Renal cortex interstitium (tissue), 11 donors: ENCODE data around the gene TTLL9. TPM values are rescaled to one million over a fixed set of nuclear protein-coding genes. Genes with fewer than 3 reads are reported as not detected.
"Not testable (repeated sequence)": the region's sequence is repeated elsewhere in the genome, so short reads cannot be mapped to it uniquely, and the experiment has no call there.

ENCODE experiments used
- DNase-seq, 11 donors: peaks; one replicate each; pipeline ENCODE4 v3.0.0-alpha.2; 2013; ENCODE audit warnings: low read depth in 9 of 11, low spot score in 4 of 11; ENCODE audit errors: extremely low read depth in 1 of 11
- polyA plus RNA-seq, 3 donors: library from polyadenylated mRNA; unstranded; fragments of 120-200 nt; gene quantifications; one replicate each; pipeline ENCODE4 v1.2.1, GENCODE V29; 2013; ENCODE audit not compliant: insufficient read length in 3 of 3

The TTLL9 gene
- polyA plus RNA-seq, 3 donors, result 3.0 to 7.5 (median 3.1) TPM

DNA sequence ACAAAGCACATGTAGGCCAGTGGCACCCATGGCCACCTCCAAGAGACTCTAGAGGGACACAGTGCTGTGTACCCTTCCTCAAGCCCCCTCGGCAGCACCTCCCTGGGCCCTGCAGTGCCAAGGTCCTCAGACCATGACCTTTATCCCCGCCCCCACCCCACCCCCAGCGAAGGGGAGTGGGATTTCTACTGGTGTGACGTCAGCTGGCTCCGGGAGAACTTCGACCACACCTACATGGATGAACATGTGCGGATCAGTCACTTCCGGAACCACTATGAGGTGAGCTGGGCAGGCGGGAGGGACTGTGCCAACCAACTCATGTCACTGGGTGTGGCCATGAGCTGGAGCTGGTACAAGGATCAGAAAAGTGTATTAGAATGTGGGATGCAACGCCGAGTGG lies 38.0 kb downstream of the TTLL9 start:
- no peak for DNase-seq

DNA sequence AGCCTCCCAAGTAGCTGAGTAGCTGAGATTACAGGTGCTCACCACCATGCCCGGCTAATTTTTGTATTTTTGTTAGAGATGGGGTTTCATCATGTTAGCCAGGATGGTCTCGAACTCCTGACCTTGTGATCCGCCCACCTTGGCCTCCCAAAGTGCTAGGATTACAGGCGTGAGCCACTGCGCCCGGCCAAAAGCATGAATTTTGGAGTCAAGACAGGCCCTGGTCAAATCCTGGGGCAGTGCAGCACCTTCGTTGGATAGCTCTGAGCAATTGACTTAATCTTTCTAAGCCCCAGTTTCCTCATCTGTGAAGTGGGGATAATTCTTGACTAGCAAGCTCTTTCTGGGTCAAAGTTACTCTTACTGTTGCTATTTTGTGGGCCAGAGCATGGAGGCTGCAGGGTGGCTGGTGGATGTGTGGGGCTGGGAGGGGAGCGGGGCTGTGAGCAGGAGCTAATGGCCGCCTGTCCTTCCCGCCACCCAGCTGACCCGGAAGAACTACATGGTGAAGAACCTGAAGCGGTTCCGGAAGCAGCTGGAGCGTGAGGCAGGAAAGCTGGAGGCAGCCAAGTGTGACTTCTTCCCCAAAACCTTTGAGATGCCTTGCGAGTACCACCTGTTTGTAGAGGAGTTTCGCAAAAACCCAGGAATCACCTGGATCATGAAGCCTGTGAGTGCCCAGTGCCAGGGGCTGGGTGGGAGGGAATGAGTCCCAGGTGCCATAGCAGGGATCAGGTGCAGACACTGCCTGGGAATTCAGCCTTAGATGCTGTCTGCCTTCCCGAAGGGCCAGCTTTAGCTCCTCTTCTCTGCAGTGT lies 39.0 kb downstream of the TTLL9 start:
- no peak for DNase-seq

DNA sequence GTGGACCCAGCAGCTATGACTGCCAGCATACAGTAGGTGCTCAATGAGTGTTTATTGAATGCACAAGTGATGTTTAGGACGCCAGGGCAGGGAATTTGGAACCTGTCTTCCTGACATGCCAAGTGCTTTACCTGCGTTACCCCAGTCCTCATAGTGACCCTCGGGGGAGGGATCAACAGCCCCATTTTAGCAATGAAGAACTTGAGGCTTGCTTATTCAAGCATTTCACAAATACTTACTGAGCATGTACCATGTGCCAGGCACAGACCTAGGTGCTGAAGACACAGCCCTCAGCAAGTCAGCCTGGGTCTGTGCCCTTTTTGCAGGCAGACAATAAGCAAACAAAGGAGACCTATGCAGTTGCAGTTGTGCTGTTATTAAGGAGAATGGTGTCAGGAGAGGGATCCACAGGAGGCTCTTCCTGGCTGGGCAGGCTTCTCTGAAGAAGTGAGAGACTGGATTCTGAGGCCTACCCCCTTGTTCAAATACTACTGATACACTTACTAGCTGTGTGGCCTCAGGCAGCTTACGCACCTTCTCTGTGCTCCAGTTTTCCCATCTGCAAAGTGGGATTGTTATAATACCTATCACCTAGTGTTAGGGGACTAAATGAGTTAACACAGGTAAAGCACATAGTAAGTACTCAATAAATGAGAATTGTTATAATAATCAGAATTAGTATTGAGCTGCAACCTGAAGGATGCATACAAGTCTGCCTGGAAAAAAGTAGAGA lies 39.8 kb downstream of the TTLL9 start:
- DNase-seq, result no peak

DNA sequence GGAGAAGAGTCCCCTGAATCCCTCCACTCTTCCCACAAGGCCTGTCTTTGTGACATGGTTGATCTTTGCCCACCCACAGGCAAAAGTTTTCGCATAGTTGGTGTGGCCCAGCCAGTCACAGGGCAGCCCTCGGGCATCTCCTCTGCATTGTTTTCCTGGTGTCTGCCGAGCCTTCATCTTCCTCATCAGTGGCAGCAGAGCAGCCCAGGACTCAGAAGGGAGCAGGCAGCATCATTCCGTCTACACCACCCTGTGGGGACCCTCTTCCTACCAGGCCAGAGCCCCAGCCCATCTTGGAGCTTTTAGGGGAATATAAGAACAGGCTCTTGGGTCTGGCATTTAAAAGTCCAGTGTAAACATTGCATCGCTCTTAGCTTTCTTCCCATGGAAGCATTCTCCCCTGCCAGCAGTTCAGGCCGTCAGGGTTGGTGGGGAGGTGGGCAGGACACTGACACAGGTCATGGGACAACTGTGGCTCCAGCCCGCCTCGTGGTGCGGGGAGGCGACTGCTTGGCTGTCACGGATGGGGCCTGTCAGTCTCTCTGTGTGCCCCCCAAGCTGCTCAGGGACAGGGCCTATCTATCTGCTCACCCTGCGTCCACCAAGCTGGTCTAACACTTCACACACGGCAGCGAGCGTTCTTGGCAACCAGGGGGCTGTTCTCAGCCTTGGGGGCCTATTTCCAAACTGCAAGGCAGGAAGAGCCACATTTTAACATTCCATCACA lies 43.2 kb downstream of the TTLL9 start:
- no peak for DNase-seq

DNA sequence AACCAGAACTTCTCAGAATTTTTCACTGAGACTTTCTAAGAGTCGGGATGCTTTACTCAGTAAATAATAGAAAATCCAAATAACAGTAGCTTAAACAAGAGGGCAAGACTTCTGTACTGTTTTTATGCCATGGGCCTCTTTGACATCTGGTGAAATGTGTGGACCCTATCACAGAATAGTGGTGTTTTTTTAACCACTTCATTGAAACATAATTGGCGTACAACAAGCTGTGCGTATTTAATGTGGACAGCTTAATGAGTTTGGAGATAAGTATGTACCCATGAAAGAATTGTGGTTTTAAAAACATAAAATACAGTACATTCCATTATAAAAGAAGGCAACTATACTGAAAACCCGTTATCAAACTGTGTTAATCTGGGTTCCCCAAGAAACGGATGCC lies 43.7 kb downstream of the TTLL9 start:
- DNase-seq, result peak in 4 of 11 donors; percentile 6 to 32 (median 10)

DNA sequence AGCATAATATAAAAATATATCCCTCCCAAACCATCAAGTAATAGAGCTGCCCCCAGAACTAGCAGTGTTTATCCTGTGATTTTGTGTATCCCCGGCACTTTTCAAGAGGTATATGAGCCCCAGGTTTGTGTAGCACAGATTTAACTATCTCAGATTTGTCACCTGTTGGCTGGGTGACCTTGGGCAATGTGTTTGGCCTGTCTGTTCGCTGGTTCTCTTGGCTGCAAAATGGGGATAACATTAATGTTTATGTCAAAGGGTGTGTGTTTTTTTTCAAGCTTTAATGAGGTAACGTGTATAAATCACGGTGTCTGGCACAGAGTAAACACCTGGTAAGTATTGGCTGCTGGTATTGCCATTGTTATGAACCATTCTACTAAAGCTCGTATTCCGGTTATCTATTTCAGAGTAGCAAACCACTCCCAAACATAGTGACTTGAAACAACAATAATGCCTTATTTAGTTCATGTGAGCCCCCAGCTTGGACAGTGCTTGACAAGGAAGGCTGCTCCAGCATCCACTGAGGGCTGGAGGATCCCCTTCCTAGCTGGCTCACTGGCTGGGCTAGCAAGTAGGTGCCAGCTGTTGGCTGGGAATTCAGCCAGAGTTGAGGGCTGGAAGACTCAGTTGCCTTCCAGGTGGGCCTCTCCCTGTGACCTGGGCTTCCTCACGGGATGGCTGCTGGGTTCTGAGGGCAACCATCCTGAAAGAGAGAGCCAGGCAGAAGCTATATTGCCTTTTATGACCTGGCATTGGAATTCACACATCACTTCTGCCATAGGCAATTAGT lies 45.3 kb downstream of the TTLL9 start:
- no peak for DNase-seq

DNA sequence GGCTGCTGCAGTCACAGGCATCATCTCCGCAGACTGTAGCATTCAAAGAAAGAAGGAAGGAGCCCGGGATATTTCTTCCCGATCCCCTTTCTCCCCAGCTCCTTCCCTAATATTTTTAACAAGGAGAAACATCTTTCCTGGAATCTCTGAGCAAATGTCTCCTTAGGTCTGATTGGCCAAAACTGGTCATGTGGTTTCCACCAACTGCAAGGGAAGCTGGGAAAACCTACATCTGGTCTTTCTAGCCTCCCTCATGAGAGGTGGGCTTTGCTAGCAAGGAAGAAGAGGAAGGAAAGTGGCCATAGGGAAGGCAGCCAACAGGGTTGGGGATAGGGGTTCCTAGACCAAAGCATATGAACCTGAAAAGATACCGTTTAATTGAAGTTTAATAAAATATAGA lies 46.3 kb downstream of the TTLL9 start:
- DNase-seq, result no peak

DNA sequence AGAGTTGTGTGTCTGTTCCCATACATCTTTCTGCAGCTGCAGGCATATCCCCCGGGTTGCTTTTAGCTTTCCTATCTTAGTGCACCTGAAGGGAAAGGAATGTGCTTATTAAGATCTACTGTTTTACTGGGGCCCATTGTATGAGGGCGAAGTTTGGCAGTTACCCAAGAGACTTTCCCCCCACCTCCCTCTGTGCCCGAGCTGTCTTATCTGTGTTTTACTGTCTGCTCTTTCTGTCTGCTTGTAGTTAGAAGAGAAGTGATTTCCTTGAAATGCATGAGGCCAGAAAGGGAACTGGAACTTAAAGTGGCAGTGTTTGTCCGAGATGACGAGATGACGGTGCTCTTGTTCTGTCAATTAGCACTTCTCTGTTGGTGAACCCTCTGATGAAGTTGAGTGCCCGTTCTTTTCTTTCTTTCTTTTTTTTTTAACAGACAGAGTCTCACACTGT lies 47.6 kb downstream of the TTLL9 start:
- DNase-seq, result not testable (repeated sequence)

DNA sequence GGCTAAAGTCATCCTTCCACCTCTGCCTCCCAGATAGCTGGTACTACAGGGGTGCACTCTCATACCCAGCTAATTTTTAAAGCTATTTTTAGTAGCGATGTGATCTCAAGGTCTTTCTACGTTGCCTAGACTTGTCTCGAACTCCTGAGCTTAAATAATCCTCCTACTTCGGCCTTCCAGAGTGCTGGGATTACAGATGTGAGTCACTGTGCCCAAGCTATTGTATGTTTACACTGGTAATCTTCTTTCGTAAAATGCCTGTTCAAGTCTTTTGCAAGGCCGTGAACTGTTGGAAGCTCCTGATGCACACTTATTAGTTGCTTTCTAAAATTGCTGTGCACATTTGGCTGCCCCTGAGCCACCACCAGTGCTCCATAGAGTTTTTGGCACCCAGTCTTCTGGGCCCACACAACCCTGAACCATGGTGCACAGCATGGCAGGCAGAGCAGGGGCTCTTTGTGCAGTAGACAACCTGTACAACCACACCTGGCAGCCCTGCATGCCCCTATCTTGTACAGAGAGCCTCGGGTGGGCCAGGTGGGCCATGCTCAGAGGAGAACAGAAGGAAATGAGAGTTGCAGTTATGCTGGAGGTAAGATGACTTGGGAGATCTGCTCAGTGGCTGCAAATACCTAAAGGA lies 48.2 kb downstream of the TTLL9 start:
- no peak for DNase-seq

DNA sequence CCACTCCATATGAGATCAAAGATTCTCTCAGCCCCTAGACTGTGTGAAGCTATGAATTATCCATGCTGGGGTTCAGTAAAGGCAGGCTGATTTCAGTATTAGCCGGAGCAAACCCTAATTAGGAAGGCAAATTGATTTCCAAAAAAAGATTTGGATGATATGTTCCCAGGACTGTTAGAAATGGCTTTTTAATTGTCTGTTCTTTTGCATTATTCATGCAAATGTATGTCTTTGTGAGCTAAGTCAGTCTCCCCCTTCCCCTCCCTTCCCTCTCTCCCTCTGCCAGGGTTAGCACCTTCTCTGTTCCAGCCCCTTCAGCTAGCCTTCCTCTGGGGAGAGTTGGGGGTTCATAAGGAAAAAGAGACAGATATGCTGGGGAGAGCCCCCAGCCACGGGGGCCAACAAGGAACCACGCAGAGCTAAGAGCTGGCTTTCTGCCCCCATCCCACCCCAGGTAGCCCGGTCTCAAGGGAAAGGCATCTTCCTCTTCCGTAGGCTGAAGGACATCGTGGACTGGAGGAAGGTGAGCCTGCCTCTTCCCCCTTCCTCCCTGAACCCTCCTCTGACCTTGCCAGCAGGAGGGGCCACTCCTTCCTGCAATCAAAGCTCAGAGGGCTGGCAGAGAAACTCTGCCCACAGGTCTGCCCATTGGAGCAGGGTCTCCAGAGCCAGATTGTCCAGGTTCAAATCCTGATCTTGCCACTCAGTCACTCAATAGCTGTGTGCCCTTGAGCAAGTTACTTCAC lies 49.1 kb downstream of the TTLL9 start:
- DNase-seq, result no peak

DNA sequence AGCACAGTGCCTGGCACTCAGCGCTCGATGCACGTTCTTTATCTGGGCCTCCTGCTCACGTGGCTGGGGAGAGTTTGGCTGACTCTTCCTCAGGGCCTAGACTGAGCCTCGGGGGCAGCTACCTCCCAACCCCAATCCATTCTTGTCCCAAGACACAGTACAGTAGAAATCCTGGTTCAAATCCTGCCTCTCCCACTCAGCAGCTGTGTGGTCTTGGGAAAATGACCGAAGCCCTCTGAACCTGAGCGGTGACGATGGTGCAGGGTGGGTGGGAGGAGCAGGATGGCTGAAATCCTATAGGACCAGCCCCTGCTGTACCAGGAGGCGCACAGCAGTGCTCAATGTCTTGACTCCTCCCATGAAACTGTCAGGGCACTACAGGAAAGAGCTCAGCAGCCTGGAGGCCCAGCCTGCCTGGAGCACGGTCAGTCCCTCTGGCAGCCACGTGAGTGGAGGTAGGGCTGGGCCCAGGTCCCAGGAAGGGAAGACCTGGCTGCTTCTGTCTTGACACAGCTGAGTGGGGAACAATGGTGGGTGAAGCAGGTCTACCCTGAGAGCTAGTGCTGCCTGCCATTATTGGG lies 49.9 kb downstream of the TTLL9 start:
- no peak for DNase-seq

DNA sequence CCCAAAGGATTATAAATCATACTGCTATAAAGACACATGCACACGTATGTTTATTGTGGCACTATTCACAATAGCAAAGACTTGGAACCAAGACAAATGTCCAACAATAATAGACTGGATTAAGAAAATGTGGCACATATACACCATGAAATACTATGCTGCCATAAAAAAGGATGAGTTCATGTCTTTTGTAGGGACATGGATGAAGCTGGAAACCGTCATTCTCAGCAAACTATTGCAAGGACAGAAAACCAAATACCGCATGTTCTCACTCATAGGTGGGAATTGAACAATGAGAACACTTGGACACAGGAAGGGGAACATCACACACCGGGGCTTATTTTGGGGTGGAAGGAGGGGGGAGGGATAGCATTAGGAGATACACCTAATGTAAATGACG lies 51.0 kb downstream of the TTLL9 start:
- DNase-seq, result not testable (repeated sequence)

DNA sequence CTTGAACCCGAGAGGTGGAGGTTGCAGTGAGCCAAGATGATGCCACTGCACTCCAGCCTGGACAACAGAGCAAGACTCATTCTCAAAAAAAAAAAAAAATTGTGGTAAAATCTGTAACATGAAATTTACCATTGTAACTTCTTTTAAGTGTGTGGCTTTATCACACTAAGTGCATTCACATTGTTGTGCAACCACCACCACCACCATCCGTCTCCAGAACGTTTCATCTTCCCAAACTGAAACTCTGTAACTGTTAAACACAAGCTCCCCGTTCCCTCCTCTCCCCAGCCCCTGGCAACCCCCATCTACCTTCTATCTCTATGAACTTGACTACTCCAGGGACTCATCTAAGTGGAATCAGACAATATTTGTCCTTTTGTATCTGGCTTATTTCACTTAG lies 51.7 kb downstream of the TTLL9 start:
- DNase-seq, result no peak

DNA sequence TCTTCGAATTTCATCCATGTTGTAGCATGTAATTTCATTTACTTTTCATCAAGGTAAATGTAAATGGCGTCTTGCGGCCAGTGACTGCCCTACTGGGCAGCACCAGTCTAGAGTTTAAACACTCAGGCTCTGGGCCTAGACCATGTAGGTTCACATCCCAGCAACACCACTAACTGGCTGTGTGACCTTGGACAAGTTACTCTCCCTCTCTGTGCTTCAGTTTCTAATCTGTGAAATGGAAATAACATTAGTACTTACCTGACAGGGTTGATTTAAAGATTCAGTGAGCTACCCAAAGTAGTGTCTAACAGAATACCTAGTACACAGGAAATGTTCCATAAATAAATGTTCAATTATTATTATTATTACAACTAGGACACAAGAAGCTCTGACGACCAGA lies 52.2 kb downstream of the TTLL9 start:
- no peak for DNase-seq

DNA sequence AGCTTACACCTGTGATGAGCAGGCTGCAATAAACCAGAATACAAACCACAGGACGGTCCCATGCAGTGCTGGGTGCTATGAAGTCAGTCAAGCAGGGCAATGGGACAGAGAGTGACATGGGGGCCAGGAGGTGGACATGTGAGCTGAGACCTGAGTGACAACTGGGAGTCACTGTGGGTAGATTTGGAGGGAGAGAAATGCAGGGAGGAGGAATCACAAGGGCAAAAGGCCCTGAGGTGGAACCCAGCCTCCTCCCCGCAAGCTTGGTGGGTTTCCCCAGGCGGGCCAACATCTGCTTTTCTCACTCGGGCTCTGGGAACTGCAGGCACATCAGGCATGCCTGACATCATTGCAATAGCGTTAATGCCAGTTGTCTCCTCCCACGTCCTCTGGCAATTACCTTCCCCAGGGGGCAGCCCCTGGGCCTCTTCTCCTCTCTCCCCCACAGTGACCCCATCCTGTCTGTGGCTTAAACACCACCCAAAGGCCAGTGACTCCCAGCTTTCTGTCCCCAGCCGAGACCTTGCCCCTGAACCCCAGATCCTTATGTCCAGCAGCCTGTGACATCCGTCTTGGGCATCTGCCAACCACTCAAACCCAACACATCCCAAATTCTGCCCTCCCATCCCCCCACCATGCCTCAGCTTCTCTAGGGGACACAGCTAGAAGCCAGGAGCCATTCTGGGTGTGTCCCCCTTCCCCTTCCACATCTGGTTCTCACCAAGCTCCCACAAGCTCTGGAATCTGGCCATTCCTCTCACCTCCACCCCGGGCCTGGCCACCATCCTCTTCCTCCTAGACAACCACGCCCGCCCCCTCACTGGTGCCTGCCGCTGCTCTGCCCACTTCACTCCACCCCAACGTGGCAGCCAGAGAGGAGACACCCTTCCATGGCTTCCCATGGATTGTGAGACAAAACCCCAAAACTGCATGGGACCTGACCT lies 53.2 kb downstream of the TTLL9 start:
- no peak for DNase-seq

DNA sequence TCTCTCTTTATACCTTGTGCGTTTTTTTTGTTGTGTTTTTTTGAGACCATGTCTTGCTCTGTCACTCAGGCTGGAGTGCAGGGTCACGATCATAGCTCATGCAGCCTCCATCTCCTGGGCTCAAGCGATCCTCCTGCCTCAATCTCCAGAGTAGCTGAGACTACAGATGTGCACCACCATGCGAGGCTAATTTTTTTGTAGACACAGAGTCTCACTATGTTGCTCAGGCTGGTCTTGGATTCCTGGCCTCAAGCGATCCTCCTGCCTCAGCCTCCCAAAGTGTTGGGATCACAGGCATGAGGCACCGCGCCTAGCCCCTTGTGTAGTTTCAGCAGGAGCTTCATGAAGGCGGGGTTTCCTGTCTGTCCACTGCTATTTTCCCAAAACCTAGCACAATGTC lies 54.1 kb downstream of the TTLL9 start:
- no peak for DNase-seq

DNA sequence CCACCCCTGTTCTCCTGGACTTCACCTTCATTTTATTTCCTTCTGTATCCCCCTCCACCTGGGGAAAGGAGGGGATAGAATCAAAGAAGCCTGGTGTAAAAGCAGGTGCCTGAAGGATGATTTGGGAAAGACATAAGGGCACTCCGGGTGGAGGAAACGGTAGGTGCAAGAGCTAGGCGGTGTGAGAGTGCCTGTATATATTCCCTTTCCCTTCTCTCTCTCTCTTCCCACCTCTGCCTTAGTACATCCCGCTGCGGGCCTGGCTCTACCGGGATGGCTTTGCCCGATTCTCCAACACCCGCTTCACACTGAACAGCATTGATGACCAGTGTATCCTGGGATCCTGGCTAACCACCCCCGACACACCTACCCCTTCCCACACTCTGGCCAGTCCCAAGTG lies 55.2 kb downstream of the TTLL9 start:
- DNase-seq, result no peak
